Fibroblast of lung (primary cell): ENCODE measurements around the gene NECTIN2. TPM values are rescaled to one million over a fixed set of nuclear protein-coding genes. Genes with fewer than 3 reads are reported as not detected.

ENCODE experiments used
- DNase-seq, 2 donors: peaks; one replicate each; pipeline versions ENCODE4 v3.0.0 to v3.0.0-alpha.2; 2010; ENCODE audit warnings: low read depth in 2 of 2
- H2AFZ ChIP-seq: 2 replicates; pipeline ENCODE4 v1.5.1; 2012; ENCODE audit warnings: low read length, control low read depth, inconsistent platforms
- H3K27ac ChIP-seq: 2 replicates; pipeline ENCODE4 v1.5.1; 2011; ENCODE audit warnings: low read length, control low read depth; ENCODE audit not compliant: insufficient read depth
- H3K27me3 ChIP-seq: 2 replicates; pipeline ENCODE4 v1.5.1; 2011; ENCODE audit warnings: mild to moderate bottlenecking, low read length; ENCODE audit not compliant: control insufficient read depth, insufficient read depth
- H3K36me3 ChIP-seq: 2 replicates; pipeline ENCODE4 v1.5.1; 2011; ENCODE audit warnings: low read length; ENCODE audit not compliant: control insufficient read depth, insufficient read depth
- H3K4me1 ChIP-seq: 2 replicates; pipeline ENCODE4 v1.5.1; 2011; ENCODE audit warnings: low read length; ENCODE audit not compliant: control insufficient read depth, insufficient read depth; ENCODE audit errors: extremely low read depth
- H3K4me2 ChIP-seq: 2 replicates; pipeline ENCODE4 v1.5.1; 2011; ENCODE audit warnings: low read length, control low read depth; ENCODE audit not compliant: insufficient read depth; ENCODE audit errors: extremely low read depth
- H3K4me3 ChIP-seq, 4 experiments: fragments of 200-600 bp in 1 of 4; sonication (generic) in 1 of 4; replicated peaks in 1 of 4; 2 replicates each; pipeline ENCODE4 v1.5.1; 2011 to 2016; ENCODE audit warnings: low read length in 4 of 4, low read depth in 3 of 4, mild to moderate bottlenecking in 3 of 4, control low read depth in 2 of 4, inconsistent platforms in 1 of 4, mixed read lengths in 1 of 4; ENCODE audit not compliant: insufficient read depth in 1 of 4; ENCODE audit errors: control extremely low read depth in 1 of 4
- H3K79me2 ChIP-seq: 2 replicates; pipeline ENCODE4 v1.5.1; 2012; ENCODE audit warnings: mild to moderate bottlenecking, low read length, inconsistent platforms; ENCODE audit not compliant: control insufficient read depth, insufficient read depth
- H3K9ac ChIP-seq: 2 replicates; pipeline ENCODE4 v1.5.1; 2011; ENCODE audit warnings: mild to moderate bottlenecking, low read length, control low read depth; ENCODE audit not compliant: insufficient read depth
- H3K9me3 ChIP-seq: 2 replicates; pipeline ENCODE4 v1.5.1; 2012; ENCODE audit warnings: low read depth, low read length; ENCODE audit not compliant: control insufficient read depth, insufficient read depth
- H4K20me1 ChIP-seq: 2 replicates; pipeline ENCODE4 v1.5.1; 2011; ENCODE audit warnings: low read length; ENCODE audit not compliant: control insufficient read depth, insufficient read depth; ENCODE audit errors: extremely low read depth
- CTCF ChIP-seq, 2 donors: IDR thresholded peaks in 1 of 2; conservative IDR thresholded peaks in 1 of 2; 1 replicate in 1 of 2; 2 replicates in 1 of 2; pipeline ENCODE4 v1.5.1; 2011 to 2012; ENCODE audit warnings: low read length in 2 of 2, control low read depth in 1 of 2, inconsistent platforms in 1 of 2, low read depth in 1 of 2, mild to moderate bottlenecking in 1 of 2
- EZH2 ChIP-seq: IDR thresholded peaks from 2 replicates; pipeline ENCODE4 v1.5.1; 2012; ENCODE audit warnings: low read length, control low read depth, mild to moderate bottlenecking; ENCODE audit errors: missing control alignments
- polyA plus RNA-seq, 2 donors: library from polyadenylated mRNA; depleted of rRNA in 1 of 2; stranded (reverse) in 1 of 2; unstranded in 1 of 2; fragments of >200 nt; gene quantifications; 2 replicates each; pipeline ENCODE4 v1.2.1, GENCODE V29; 2011 to 2012; ENCODE audit warnings: missing spikeins in 1 of 2
- total RNA-seq: library from RNA; depleted of rRNA; stranded (reverse); fragments of >200 nt; gene quantifications from 2 replicates; pipeline ENCODE4 v1.2.1, GENCODE V29; 2014

Gene NECTIN2
- total and polyA plus RNA-seq, 2 donors (not counting 1 experiment from before 2014, with no cell fraction given): 70.7 to 77.4 TPM

- peak in 1 of 2 donors; percentile 28 for DNase-seq
- Histone ChIP-seq H3K4me3 (no peak overlapping the region), H3K36me3 (peaks cover 41% of the 10 kb centered on the region), H3K27ac (no peak overlapping the region), H3K4me1 (no peaks in the 10 kb centered on the region), H3K9me3 (no peaks in the 10 kb centered on the region), H3K4me2 (no peak overlapping the region), H3K9ac (no peak overlapping the region), H3K27me3 (no peaks in the 10 kb centered on the region), H4K20me1 (no peaks in the 10 kb centered on the region), H3K79me2 (no peaks in the 10 kb centered on the region), H2AFZ (no peak overlapping the region)
- TF ChIP-seq EZH2 (no peak), CTCF (conservative IDR thresholded peaks at IDR 0.05 in 1 of 2, IDR thresholded peaks at IDR 0.05 in 1 of 2; ENCODE audit: low read depth in 1 of 2, low read length in 2 of 2) (no peak)
These were observed 30.9 kb downstream of the NECTIN2 start for GRCh38 chr19:44876930-44877535.

GRCh38 chr19:44878120-44878865, 32.2 kb downstream of the NECTIN2 start:
- Histone ChIP-seq H3K9me3 (no peaks in the 10 kb centered on the region), H3K36me3 (peaks cover 30% of the 10 kb centered on the region), H3K4me2 (no peak overlapping the region), H4K20me1 (no peaks in the 10 kb centered on the region), H3K4me3 (no peak overlapping the region), H3K27me3 (no peaks in the 10 kb centered on the region), H3K9ac (no peak overlapping the region), H3K4me1 (no peaks in the 10 kb centered on the region), H2AFZ (no peak overlapping the region), H3K79me2 (no peaks in the 10 kb centered on the region), H3K27ac (no peak overlapping the region)
- no peak for TF ChIP-seq CTCF (conservative IDR thresholded peaks at IDR 0.05 in 1 of 2, IDR thresholded peaks at IDR 0.05 in 1 of 2; ENCODE audit: low read depth in 1 of 2, low read length in 2 of 2)
- TF ChIP-seq EZH2: no peak
- DNase-seq: no peak

- Histone ChIP-seq H3K27me3 (no peaks in the 10 kb centered on the region), H3K27ac (no peak overlapping the region), H3K4me3 (no peak overlapping the region), H3K9me3 (no peaks in the 10 kb centered on the region), H3K9ac (no peak overlapping the region), H3K36me3 (peaks cover 25% of the 10 kb centered on the region), H4K20me1 (no peaks in the 10 kb centered on the region), H3K79me2 (no peaks in the 10 kb centered on the region), H3K4me1 (no peaks in the 10 kb centered on the region), H3K4me2 (no peak overlapping the region), H2AFZ (no peak overlapping the region)
- no peak for DNase-seq
- TF ChIP-seq CTCF (conservative IDR thresholded peaks at IDR 0.05 in 1 of 2, IDR thresholded peaks at IDR 0.05 in 1 of 2; ENCODE audit: low read depth in 1 of 2, low read length in 2 of 2) (no peak), EZH2 (no peak)
These were observed 33.4 kb downstream of the NECTIN2 start for GRCh38 chr19:44879309-44880065.
